Aorta (tissue), 5 donors: ENCODE data around the gene CPED1. TPM values are rescaled to one million over a fixed set of nuclear protein-coding genes. Genes with fewer than 3 reads are reported as not detected.
"Not testable (repeated sequence)": the region's sequence is repeated elsewhere in the genome, so short reads cannot be mapped to it uniquely, and the experiment has no call there.

ENCODE experiments used
- ATAC-seq: fragments of 200-7000 bp; cut with Tn5 transposase; one replicate; pipeline ENCODE4 v1.9.1; 2022; ENCODE audit warnings: moderate library complexity; ENCODE audit not compliant: low FRiP score
- DNase-seq, 2 donors: peaks; one replicate each; pipeline ENCODE4 v3.0.0-alpha.2; 2020
- H3K27ac ChIP-seq, 2 donors: one replicate each; pipeline ENCODE4 v1.5.1; 2013; ENCODE audit warnings: low read length in 2 of 2, mild to moderate bottlenecking in 2 of 2, moderate library complexity in 2 of 2, control low read depth in 1 of 2, inconsistent platforms in 1 of 2, low read depth in 1 of 2
- H3K27me3 ChIP-seq, 2 donors: one replicate each; pipeline ENCODE4 v1.6.1; 2013; ENCODE audit warnings: control low read depth in 1 of 2, low read length in 1 of 2, mild to moderate bottlenecking in 1 of 2, moderate library complexity in 1 of 2; ENCODE audit not compliant: insufficient read depth in 2 of 2, control insufficient read depth in 1 of 2
- H3K36me3 ChIP-seq, 2 donors: one replicate each; pipeline ENCODE4 v1.6.1; 2013; ENCODE audit warnings: control low read depth in 1 of 2, low read length in 1 of 2, mild to moderate bottlenecking in 1 of 2; ENCODE audit not compliant: insufficient read depth in 2 of 2, control insufficient read depth in 1 of 2
- H3K4me1 ChIP-seq, 2 donors: one replicate each; pipeline ENCODE4 v1.6.1; 2013; ENCODE audit warnings: low read length in 2 of 2, control low read depth in 1 of 2, mild to moderate bottlenecking in 1 of 2, moderate library complexity in 1 of 2; ENCODE audit not compliant: insufficient read depth in 2 of 2, control insufficient read depth in 1 of 2
- H3K4me3 ChIP-seq, 2 donors: one replicate each; pipeline ENCODE4 v1.5.1; 2013; ENCODE audit warnings: low read length in 2 of 2, control low read depth in 1 of 2, mild to moderate bottlenecking in 1 of 2
- H3K9me3 ChIP-seq: one replicate; pipeline ENCODE4 v1.6.1; 2013; ENCODE audit warnings: mild to moderate bottlenecking, low read length; ENCODE audit not compliant: control insufficient read depth
- WGBS, 2 donors: extraction: QIAGEN DNeasy Blood & Tissue Kit; methylation state at CpG; one replicate each; pipeline ENCODE4 v1.1.7; 2013; 5-methylcytosine and 5-hydroxymethylcytosine counted together
- intact Hi-C, 2 donors: fragments of 100-400 bp; cut with DNase I; formaldehyde crosslinking; loops; one replicate each; pipeline versions ENCODE4 v1.14.2 to v1.15.0; 2022
- polyA plus RNA-seq, 2 donors: library from polyadenylated mRNA; stranded (reverse); fragments of 200-250 nt; gene quantifications; one replicate each; pipeline ENCODE4 v1.2.3, GENCODE V29; 2013
- total RNA-seq, 2 donors: library from RNA; stranded (reverse); fragmentation: NEBNext Ultra II Directional; extraction: Animal tissue kit (Norgen Biotek cat#: 25700); gene quantifications; one replicate each; pipeline ENCODE4 v1.2.1, GENCODE V29; 2021
- donor health status: healthy with polysubstance abuse.
- donor health status: Bipolar disorder and iron deficiency.
- donor health status: DM: no; HTN: no; CAD: no.
- donor health status: DM: no; HTN: no; CAD: no.
- donor health status: DM: yes; HTN: yes; CAD: no.

CPED1 gene
- total and polyA plus RNA-seq, 4 donors: 35.3 to 201 (median 79.0) TPM

GRCh38 chr7:121235201-121235600 lies 246.7 kb downstream of the CPED1 start:
- intact Hi-C loops: no loop called here
- no peak for DNase-seq
- Histone ChIP-seq H3K4me1 (no peaks in the 10 kb centered on the region), H3K9me3 (no peaks in the 10 kb centered on the region), H3K27ac (no peak overlapping the region), H3K36me3 (peaks cover 0 to 5% of the 10 kb centered on the region in 2 donors), H3K27me3 (no peaks in the 10 kb centered on the region), H3K4me3 (no peak overlapping the region)
- no peak for ATAC-seq

GRCh38 chr7:121237601-121238000 lies 249.1 kb downstream of the CPED1 start:
- Histone ChIP-seq H3K27ac (no peak overlapping the region), H3K4me3 (no peak overlapping the region), H3K9me3 (no peaks in the 10 kb centered on the region), H3K36me3 (peaks cover 0 to 4% of the 10 kb centered on the region in 2 donors), H3K27me3 (no peaks in the 10 kb centered on the region), H3K4me1 (no peaks in the 10 kb centered on the region)
- no peak for ATAC-seq
- intact Hi-C loops: no loop called here
- DNase-seq: no peak
- WGBS, 2 donors: 83 to 84% methylated on average over 3 of the region's 3 CpGs

GRCh38 chr7:121244120-121244870 lies 255.8 kb downstream of the CPED1 start:
- no peaks in the 10 kb centered on the region for H3K4me1 ChIP-seq
- peaks cover 6 to 14% of the 10 kb centered on the region in 2 donors for H3K36me3 ChIP-seq
- no peak for ATAC-seq
- peaks cover 3% of the 10 kb centered on the region for H3K9me3 ChIP-seq
- intact Hi-C loops: no loop called here
- H3K27me3 ChIP-seq: no peaks in the 10 kb centered on the region
- no peak overlapping the region for H3K4me3 ChIP-seq
- DNase-seq: no peak
- WGBS, 2 donors: 57 to 62% methylated on average over 7 of the region's 7 CpGs
- no peak overlapping the region for H3K27ac ChIP-seq

- H3K27me3 ChIP-seq, ATAC-seq, H3K27ac ChIP-seq, intact Hi-C loops, H3K9me3 ChIP-seq, H3K36me3 ChIP-seq, H3K4me3 ChIP-seq, DNase-seq, H3K4me1 ChIP-seq: not testable (repeated sequence)
- WGBS, 2 donors: 96 to 99% methylated on average over 1 of the region's 1 CpG
Measured at GRCh38 chr7:121251367-121251766, 262.9 kb downstream of the CPED1 start.

GRCh38 chr7:121252523-121253235 lies 264.2 kb downstream of the CPED1 start:
- H3K9me3 ChIP-seq, H3K27me3 ChIP-seq, H3K4me3 ChIP-seq, H3K36me3 ChIP-seq, intact Hi-C loops, DNase-seq, ATAC-seq, H3K4me1 ChIP-seq, H3K27ac ChIP-seq: not testable (repeated sequence)
- WGBS, 2 donors: 91% methylated on average over 2 to 3 of the region's 5 CpGs

GRCh38 chr7:121259826-121260225 lies 271.3 kb downstream of the CPED1 start:
- Histone ChIP-seq H3K27me3 (no peaks in the 10 kb centered on the region), H3K9me3 (no peaks in the 10 kb centered on the region), H3K36me3 (peaks cover 0 to 2% of the 10 kb centered on the region in 2 donors), H3K4me3 (no peak overlapping the region), H3K27ac (no peak overlapping the region), H3K4me1 (no peaks in the 10 kb centered on the region)
- 75 to 95% methylated on average over 4 of the region's 4 CpGs for WGBS, 2 donors
- DNase-seq (no peak), ATAC-seq (no peak)
- intact Hi-C loops: no loop called here

- intact Hi-C loops: no loop called here
- 64 to 77% methylated on average over 3 of the region's 3 CpGs for WGBS, 2 donors
- Histone ChIP-seq H3K36me3 (peaks cover 1 to 4% of the 10 kb centered on the region in 2 donors), H3K4me1 (no peaks in the 10 kb centered on the region), H3K27me3 (no peaks in the 10 kb centered on the region), H3K9me3 (no peaks in the 10 kb centered on the region), H3K27ac (no peak overlapping the region), H3K4me3 (no peak overlapping the region)
- ATAC-seq (no peak), DNase-seq (no peak)
Measured at GRCh38 chr7:121261207-121261884, 272.8 kb downstream of the CPED1 start.

- DNase-seq (no peak), ATAC-seq (no peak)
- H3K4me3 ChIP-seq: no peak overlapping the region
- H3K27ac ChIP-seq: no peak overlapping the region
- intact Hi-C loops: no loop called here
- 10 to 11% methylated on average over 1 of the region's 1 CpG for WGBS, 2 donors
- no peaks in the 10 kb centered on the region for H3K4me1 ChIP-seq
- peaks cover 4 to 6% of the 10 kb centered on the region in 2 donors for H3K36me3 ChIP-seq
- no peaks in the 10 kb centered on the region for H3K9me3 ChIP-seq
- no peaks in the 10 kb centered on the region for H3K27me3 ChIP-seq
Measured at GRCh38 chr7:121262221-121262620, 273.7 kb downstream of the CPED1 start.
